ENCODE data around the gene DLX3.
A peak's percentile ranks its signal among the peaks of the same experiment; 100 is the strongest.
"Not testable (repeated sequence)": the region's sequence is repeated elsewhere in the genome, so short reads cannot be mapped to it uniquely, and the experiment has no call there.

Gene DLX3

DNA sequence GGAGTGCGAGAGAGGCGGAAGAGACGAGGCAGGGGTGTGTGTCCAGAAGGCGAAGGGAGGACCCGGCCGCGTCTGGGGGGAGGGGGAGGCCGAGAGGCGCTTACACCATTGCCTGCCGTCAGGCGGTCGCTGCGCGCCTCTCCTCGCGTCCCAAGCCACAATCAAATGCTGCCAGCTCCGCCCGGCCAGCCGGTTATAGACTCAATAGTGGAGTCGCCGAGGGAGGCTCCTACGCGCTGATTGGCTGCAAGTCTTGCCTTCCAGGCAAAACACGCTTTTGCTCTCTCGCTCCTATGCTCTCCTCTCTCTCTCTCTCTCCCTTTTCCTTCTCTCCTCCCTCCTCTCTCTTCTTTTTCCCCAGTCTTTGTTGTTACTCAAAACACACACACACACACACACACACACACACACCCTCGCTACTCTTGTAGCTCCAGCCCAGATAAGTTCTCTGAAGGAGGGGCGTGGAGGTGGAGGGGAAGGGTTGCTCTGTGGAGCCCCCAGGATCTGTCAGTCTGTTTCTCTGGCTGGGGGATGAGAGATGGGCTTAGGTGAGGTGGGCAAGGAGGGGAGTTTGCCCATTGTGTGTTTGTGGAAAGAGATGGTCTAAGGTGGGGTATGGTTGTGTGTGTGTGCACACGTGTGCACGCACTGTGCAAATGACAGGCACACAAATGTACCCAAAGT lies at the start of gene DLX3:
DLX3 (minus strand) TSS at position 170 of the 684 bp plus-strand sequence. CDS start 226 bp downstream, outside the sequence.
- no peak for FAIRE-seq

DNA sequence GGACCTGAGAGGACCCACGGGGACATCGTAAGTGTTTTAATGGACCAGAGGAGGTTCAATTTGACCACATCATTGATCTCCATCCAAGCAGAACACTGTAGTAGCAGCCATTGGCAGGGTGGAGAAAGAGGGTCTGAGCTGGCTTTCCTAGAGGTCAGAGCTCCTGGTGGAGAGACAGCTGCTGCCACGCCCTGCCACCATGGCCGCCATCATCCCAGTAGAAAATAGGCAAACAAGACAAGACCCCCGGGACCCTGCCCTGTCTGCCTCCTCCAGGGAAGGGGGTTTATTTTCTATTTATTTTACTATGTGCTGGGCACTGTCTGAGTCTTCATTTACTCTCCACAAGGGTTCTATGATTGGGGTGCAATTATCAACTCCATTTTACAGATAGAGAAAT lies 49.5 kb upstream of the DLX3 start:
- DNase-seq (ENCODE audit: extremely low spot score, insufficient read length, low read depth), result no peak
- no peak for FAIRE-seq

More for the DNA sequence above, at the start of gene DLX3:
- no peak for DNase-seq (ENCODE audit: extremely low spot score, insufficient read length, low read depth)

DNA sequence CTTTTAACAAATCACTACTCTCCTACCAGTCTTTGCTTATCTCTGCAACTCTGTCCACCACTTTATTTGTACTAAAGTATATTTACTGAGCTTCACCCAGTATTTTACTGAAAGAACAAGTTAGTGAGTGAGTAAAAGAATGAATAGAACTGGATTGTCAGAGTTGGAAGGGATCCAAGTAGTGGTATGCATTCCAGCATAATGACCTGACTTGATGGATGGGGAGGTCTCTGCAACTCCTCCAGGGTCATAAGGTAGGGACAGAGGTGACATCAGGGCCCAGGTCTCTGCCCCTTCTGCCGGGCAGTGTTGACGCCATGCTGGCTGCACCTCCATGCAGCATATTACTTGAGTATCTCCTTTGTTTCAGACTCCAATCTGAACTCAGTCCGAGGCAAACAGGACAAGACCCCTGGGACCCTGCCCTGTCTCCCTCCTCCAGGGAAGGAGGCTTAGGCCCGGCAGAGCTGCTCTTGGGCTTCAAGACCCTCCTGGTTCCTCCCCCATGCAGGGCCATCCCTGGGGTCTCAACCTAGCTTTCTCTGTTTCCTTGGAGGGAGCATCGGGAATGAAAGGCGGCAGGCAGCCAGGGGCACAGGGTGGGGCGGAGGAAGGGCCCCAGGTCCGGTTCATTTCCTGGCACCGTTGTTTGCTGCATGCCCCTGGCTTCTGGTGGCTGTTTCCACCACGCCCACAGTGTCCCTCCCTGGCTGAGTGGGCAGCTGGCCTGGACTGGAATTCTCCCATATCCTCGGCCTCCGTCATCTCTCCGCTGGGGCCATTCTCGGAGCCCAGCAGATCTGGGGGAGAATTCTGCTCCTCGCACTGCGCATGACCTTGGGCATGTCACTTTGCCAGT lies 48.5 kb upstream of the DLX3 start:
- DNase-seq (ENCODE audit: extremely low spot score, insufficient read length, low read depth) (no peak), FAIRE-seq (no peak)

DNA sequence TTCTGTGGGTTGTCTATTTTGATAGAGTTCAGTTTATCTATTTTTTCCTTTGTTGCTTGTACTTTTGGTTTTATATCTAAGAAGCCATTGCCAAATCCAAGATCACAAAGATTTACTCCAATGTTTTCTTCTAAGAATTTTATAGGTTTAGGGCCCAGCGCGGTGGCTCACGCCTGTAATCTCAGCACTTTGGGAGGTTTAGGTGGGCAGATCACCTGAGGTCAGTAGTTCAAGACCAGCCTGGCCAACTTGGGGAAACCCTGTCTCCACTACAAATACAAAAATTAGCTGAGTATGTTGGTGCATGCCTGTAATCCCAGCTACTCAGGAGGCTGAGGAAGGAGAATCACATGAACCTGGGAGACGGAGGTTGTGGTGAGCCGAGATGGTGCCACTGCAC lies 47.2 kb upstream of the DLX3 start:
- FAIRE-seq, result no peak

DNA sequence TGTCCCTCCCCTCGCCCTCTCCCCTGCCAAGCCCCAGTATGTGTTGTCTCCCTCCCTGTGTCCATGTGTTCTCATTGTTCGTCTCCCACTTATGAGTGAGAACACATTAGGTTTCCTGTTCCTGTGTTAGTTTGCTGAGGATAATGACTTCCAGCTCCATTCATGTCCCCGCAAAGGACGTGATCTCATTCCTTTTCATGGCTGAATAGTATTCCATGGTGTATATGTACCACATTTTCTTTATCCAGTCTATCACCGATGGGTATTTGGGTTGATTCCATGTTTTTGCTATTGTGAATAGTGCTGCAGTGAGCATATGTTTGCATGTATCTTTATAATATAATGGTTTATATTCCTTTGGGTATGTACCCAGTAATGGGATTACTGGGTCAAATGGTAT lies 45.5 kb upstream of the DLX3 start:
- DNase-seq (ENCODE audit: extremely low spot score, insufficient read length, low read depth); FAIRE-seq: not testable (repeated sequence)

More for the DNA sequence above, 47.2 kb upstream of the DLX3 start:
- DNase-seq (ENCODE audit: extremely low spot score, insufficient read length, low read depth), result no peak

DNA sequence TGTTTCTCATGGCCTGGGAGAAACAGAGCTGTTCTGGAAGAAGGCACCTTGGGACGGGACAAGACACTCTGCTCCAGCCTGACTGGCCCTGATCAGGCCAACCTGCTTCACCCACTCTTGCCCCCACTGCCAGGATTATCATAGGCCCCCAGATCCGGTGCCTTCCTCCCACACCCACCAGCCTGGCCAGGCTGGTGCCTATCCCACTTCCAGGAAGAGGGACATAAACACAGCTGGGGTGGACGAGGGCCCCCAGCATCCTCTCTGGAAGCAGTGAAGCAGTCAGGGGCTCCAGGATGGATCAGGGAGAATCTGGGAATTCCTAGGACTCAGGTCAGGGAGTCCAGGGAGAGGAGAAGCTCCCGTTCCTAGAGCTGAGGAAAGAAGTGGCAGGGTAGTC lies 44.0 kb upstream of the DLX3 start:
- no peak for DNase-seq (ENCODE audit: extremely low spot score, insufficient read length, low read depth)
- no peak for FAIRE-seq

DNA sequence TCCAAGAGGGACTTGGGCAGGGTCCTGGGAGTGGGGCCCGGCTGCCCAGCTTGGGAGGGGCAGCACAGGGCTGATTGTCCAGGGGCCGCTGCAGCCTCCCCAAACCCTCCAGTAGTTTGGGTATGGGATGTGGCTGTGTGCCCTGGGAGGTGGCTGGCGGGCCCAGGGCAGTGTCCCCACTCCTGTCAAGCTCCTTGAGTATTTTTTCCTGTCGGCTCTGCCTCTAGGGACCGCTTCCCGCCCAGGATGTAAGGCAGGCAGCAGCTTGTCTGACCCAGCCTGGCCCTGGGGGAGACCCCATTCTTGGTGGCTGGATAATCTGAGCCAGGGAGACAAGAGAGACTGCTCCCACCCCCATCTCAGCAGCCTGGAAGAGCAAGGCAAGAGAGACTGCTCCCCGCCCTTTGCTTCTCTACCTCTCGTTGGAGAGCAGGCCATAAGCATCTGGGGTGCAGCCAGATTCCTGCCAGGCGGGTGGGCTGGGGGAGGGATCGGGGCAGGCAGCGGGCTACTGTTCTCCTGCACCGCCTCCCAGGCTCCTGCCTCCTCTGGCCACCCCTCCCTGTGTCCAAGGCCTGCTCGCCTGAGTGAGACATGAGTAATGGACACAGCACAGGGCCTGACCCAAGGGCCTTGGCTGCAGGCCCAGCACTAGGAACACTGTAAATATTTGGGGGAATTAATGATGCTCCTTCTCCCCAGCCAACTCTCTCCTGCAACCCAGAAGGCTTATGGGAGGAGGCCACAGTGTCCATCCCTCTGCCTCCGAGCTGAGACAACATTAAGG lies 42.5 kb upstream of the DLX3 start:
- DNase-seq (ENCODE audit: extremely low spot score, insufficient read length, low read depth), result no peak
- FAIRE-seq, result no peak

DNA sequence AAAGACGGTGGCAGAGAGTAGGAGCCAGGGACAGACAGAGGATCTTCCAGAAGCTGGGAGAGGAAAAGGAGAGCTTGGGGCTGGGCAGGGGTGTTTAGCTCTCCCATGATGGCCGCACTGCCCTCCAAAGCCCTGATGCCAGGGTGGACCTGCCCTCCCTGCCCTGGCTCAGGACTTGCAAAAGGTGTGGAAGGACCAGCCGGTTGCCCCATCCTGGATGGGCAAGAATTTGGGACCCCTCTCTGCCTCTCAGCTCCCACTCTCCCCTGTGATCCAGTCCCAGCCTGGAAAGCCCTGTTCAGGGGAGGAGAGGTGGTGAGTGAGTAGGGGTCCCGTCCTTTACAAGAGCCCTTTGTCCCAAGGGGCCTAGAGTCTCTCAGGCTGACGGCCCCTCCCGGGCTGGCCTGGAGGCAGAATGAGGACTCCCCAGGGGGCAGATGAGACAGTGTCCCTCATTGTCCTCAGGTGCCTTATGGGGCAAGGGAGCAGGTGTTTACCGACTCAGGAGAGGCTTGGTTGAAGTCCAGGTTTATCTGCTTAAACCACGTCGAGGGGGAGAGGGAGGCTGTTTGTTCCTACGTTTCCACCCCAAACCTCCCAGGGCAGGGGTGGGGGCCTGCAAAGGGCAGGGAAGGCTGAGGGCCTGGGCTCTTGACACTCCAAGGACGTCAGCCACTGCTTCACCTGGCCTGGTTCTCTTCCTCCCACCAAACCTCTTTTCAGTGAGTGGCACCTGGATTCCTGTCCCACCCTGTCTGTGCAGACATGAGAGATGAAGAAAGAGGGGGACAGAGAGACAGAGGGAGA lies 41.6 kb upstream of the DLX3 start:
- FAIRE-seq (no peak), DNase-seq (ENCODE audit: extremely low spot score, insufficient read length, low read depth) (no peak)

DNA sequence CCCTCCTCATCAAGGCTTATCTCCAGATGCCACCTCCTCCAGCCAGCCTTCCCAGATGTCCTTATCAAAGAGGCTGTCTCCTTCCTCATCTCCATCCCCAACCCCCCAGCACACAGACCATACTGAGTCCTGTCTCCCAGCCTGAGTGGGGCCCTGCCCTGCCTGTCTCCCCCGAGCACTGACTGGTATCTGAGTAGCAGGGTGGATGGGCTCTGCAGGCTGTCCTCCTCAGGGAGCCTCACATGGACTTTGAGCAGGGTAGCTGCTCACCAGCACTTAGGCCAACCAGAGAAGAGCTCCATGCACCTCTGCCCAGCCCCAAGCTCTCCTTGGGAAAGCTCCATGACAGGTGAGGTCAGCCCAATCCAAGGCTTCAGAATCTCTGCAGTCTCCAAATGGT lies 40.9 kb upstream of the DLX3 start:
- no peak for FAIRE-seq
- DNase-seq (ENCODE audit: extremely low spot score, insufficient read length, low read depth), result no peak

DNA sequence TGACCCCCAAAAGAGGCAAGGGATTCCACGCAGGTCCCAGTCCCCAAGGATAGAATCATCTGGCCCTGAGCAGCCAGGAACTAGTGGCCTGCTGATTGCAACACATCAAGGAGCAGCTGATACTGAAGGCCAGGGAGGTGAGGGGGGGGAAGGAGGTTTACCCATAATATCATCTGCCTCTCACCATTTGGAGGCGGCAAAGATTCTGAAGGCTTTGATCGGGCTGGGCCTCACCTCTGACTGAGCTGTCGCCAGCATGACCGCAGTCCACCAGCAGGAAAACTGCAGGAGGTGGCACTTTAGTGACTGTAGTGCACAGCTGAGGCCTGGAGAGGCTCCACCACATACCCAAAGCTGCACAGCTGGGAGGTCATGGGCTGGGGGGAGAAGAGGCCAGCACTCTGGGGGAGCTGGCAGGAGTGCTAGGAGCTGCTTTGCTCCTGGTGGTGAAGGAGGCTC lies 40.4 kb upstream of the DLX3 start:
- no peak for DNase-seq (ENCODE audit: extremely low spot score, insufficient read length, low read depth)
- FAIRE-seq, result no peak

DNA sequence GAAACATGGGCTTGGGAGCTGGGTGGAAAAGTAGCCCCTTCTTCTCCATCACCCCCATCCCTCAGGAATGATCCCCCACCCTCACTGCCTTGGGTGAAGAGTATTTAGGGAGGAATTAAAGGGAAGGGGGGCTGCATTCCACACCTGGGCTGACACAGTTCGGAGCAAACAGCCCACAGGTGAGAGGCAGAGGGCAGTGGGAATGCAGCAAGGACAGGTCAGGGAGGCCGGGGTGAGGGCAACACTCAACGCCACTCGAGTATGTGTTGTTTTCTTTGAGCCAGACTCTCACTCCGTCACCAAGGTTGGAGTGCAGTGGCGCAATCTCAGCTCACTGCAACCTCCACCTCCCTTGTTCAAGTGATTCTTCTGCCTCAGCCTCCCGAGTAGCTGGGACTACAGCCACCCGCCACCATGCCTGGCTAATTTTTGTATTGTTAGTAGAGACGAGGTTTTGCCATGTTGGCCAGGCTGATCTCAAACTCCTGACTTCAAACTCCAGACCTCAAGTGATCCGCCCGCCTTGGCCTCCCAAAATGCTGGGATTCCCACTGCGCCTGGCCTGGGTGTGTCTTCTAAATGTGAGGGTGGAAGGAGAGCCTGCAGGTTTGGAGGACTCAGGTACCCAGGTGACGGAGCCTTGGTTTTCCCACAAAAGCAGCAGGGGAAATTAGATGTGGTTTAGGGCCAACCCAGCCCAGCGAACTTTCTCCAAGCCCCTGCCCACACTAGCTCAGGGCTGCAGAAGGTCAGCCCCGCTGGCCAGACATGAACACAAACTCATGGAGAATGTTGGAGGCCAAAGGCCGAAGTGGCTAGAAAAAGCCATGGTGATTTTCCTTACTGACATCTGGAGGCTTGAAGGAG lies 39.7 kb upstream of the DLX3 start:
- DNase-seq (ENCODE audit: extremely low spot score, insufficient read length, low read depth) (no peak), FAIRE-seq (no peak)

DNA sequence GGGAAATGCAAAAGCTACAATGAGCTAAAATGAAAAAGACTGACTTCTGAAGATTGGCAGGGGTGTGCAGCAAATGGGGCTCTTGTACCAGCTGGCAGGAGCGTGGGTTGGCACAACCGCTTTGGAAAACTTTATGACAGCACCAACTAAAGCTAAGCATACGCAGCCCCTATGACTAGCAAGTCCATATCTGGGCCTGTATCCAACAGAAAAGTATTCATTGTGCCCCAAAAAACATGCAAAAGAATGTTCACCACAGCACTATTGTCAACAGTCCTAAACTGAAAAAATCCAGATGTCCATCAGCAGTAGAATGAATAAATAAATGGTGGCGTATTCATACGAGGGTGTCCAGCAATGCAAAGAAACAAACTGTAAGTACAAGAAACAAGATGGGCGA lies 38.3 kb upstream of the DLX3 start:
- FAIRE-seq, result no peak
- no peak for DNase-seq (ENCODE audit: extremely low spot score, insufficient read length, low read depth)

DNA sequence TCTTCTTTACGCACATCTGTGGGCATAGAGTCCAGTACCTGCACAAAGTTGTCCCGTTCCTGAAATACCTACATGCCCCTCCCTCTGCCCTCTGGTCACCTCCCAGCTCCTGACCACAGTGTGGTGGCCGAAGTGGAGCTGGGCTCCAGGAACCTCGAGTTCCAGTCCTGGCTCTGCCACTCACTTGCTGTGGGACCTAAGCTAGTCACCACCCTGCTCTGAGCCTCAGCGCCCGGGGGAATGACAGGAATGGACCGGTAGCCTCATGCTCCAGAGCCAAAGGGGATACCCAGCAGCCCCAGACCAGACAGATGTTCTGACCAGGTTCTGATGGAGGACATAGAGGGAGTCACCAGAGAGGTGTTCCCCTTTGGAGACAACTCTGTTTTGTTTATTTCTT lies 34.2 kb upstream of the DLX3 start:
- FAIRE-seq, result no peak
- no peak for DNase-seq (ENCODE audit: extremely low spot score, insufficient read length, low read depth)

DNA sequence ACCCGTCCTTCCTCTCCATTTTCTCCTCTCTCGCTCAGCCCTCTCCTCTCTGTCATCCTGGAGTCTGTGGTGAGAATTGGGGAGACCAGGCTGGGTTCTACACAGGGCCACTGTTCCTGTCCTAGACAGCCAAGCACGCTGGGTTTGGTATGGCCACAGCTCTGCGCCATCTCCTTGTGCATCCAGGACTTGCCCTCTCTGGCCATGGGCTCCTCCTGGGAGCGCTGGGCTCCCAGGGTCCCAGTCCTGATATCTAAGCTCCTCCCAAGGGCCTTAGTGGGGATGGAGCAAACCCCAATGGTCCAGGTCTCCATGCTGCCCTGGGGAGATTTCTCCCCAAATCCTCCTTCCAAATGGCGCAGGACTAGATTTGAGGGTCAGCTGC lies 33.7 kb upstream of the DLX3 start:
- FAIRE-seq (no peak), DNase-seq (ENCODE audit: extremely low spot score, insufficient read length, low read depth) (no peak)

DNA sequence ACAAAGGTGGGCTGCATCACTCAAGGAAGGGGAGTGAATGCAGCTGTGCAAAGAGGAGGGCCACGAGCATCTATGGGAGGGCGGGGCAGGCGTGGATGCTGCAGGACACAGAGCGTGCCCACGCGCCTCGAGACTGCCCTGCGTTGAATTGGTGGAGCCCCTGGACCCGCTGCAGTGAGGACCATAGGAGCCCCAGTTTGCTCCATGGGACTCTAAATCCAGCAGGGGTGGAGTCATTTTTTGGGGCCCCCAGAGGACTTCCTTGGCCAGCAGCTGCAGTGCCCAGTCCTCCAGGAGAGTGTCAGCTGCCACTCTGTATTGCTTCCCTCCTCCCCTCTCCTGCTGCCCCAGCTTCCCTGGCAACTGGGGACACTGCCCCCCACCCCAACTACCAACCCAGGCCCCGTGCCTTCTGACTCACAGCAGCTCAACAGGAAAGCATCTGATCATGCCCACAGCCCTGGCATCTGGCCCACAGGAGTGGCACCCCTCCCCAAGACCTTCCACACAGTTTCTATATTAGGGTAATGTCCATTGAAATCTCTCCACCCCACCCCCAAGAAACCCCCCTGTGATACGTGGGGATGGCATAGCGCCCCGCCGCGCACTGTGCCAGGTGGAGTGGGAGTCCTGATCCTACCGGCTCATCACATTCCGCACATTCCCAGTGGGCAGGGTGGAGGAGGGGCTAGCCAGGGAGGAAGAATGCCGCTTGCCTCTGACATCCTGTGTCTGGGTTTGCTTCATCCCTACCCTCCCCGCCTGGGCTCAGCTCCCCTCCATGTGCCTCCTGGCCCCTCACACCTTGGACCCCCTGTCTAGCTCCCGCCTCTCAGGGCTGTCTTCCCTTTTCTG lies 33.1 kb upstream of the DLX3 start:
- DNase-seq (ENCODE audit: extremely low spot score, insufficient read length, low read depth) (no peak), FAIRE-seq (no peak)

DNA sequence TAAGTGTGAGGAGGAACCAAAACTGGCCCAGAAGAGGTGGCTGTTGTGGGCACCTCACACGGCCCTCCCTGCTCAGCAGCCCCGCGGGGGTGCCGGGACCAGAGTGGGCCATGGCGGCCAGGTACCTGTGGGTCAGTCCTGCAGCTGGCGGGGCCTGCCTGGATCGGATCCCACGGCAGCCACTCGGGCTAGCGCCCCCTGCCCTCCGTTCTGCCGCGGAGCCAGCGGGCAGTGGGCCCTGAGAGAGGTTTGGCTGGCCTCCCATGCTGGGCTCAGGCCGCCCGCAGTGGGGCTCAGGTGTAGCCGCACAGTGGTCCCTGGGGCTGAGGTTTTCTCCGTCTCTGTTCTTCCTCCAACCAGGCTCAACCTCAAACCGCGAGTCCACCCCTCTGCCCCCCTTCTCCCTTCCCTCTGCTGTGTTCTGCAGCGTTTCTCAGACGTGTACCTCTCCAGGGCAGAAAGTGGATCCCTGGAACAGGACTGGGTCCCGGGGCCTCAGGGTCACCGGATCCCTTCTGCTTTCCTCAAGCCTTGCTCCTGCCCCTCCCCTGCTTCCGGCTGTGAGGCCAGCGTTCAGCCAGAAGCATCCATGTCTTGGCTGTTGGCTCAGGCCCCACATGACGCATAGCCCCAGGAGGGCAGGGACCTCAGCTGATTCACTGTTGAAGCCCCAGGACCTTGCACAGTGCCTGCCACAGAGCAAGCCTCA lies 32.3 kb upstream of the DLX3 start:
- no peak for FAIRE-seq
- no peak for DNase-seq (ENCODE audit: extremely low spot score, insufficient read length, low read depth)

DNA sequence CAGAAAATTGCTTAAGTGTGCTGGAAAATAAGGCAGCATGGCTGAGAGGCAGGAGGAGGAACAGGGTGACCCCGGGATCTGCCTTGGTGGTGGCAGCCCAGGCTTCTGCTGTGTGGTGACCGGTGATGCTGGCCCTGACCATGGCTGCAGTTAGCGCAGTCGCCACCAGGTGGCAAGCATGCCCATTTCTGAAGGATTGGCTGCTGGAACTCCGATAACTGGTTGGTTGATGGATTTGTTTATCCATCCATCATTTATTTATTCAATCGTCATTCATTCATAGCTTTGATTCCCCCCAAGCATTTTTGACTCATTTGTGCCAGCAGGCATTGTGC lies 31.8 kb upstream of the DLX3 start:
- FAIRE-seq, result peak; percentile 88
- DNase-seq (ENCODE audit: extremely low spot score, insufficient read length, low read depth), result peak; percentile 62

Measured in GM18507 (cell line).